IMR-90 (cell line): ENCODE data around the gene PTPN5. TPM values are rescaled to one million over a fixed set of nuclear protein-coding genes. Genes with fewer than 3 reads are reported as not detected.

ENCODE experiments used
- ATAC-seq: fragments of 200-7000 bp; cut with Tn5 transposase; 2 replicates; pipeline ENCODE4 v1.9.1; 2020; ENCODE audit warnings: low read depth, mild to moderate bottlenecking, moderate library complexity
- BruUV-seq: library from RNA; stranded (reverse); fragments of 400-500 nt; replicated peaks from 2 replicates; lab custom pipeline; 2021; lab: Mats Ljungman, UMichigan
- CTCF ChIA-PET: fragments of 300-600 bp; formaldehyde crosslinking; extraction: SDS; loops from one replicate; lab custom pipeline; 2021; ENCODE audit warnings: antibody characterized with exemption; lab: Yijun Ruan, JAX
- POLR2A ChIA-PET: fragments of 300-600 bp; sonication (Branson Sonifier 250); formaldehyde crosslinking; loops from one replicate; lab custom pipeline; 2022; ENCODE audit warnings: antibody characterized with exemption; ENCODE audit not compliant: unreplicated experiment; lab: Charles Lee
- DNase-seq: peaks from one replicate; pipeline ENCODE4 v3.0.0; 2013
- H2AFZ ChIP-seq: replicated peaks from 2 replicates; pipeline ENCODE3; 2013; ENCODE audit warnings: low read length, mild to moderate bottlenecking; ENCODE audit not compliant: poor library complexity
- H2AK5ac ChIP-seq: 2 replicates; pipeline ENCODE4 v1.6.1; 2013; ENCODE audit warnings: low read depth, low read length, inconsistent platforms
- H2AK9ac ChIP-seq: replicated peaks from 2 replicates; pipeline ENCODE3; 2013; ENCODE audit warnings: mild to moderate bottlenecking, low read depth, low read length, moderate library complexity; ENCODE audit not compliant: poor library complexity
- H2BK120ac ChIP-seq: 2 replicates; pipeline ENCODE4 v1.6.1; 2013; ENCODE audit warnings: low read depth, low read length, inconsistent platforms
- H2BK15ac ChIP-seq: 3 replicates; pipeline ENCODE4 v1.6.1; 2013; ENCODE audit warnings: low read depth, low read length, inconsistent platforms
- H2BK20ac ChIP-seq: 2 replicates; pipeline ENCODE4 v1.6.1; 2013; ENCODE audit warnings: low read depth, mild to moderate bottlenecking, inconsistent platforms, low read length, moderate library complexity
- H2BK5ac ChIP-seq: 2 replicates; pipeline ENCODE4 v1.6.1; 2013; ENCODE audit warnings: mild to moderate bottlenecking, low read depth, low read length, inconsistent platforms; ENCODE audit not compliant: poor library complexity, severe bottlenecking
- H3K14ac ChIP-seq: replicated peaks from 2 replicates; pipeline ENCODE4 v1.6.1; 2013; ENCODE audit warnings: low read depth, low read length, inconsistent platforms
- H3K18ac ChIP-seq: 2 replicates; pipeline ENCODE4 v1.6.1; 2013; ENCODE audit warnings: low read depth, low read length, control low read depth
- H3K23ac ChIP-seq: 2 replicates; pipeline ENCODE4 v1.6.1; 2013; ENCODE audit warnings: low read depth, low read length, inconsistent platforms
- H3K27ac ChIP-seq: 2 replicates; pipeline ENCODE4 v1.5.1; 2013; ENCODE audit warnings: mild to moderate bottlenecking, control low read depth, low read length; ENCODE audit not compliant: insufficient read depth
- H3K27me3 ChIP-seq: 2 replicates; pipeline ENCODE4 v1.6.1; 2013; ENCODE audit warnings: low read length; ENCODE audit not compliant: control insufficient read depth, insufficient read depth
- H3K36me3 ChIP-seq: 2 replicates; pipeline ENCODE4 v1.6.1; 2013; ENCODE audit warnings: low read length, mixed read lengths; ENCODE audit not compliant: control insufficient read depth, insufficient read depth
- H3K4ac ChIP-seq: 2 replicates; pipeline ENCODE4 v1.6.1; 2013; ENCODE audit warnings: low read depth, low read length, inconsistent platforms
- H3K4me1 ChIP-seq: 2 replicates; pipeline ENCODE4 v1.6.1; 2013; ENCODE audit warnings: low read length, mixed read lengths; ENCODE audit not compliant: control insufficient read depth, insufficient read depth
- H3K4me2 ChIP-seq: 2 replicates; pipeline ENCODE4 v1.6.1; 2013; ENCODE audit warnings: low read depth, mild to moderate bottlenecking, control low read depth, low read length, moderate library complexity
- H3K4me3 ChIP-seq: 2 replicates; pipeline ENCODE4 v1.5.1; 2013; ENCODE audit warnings: low read depth, mild to moderate bottlenecking, control low read depth, low read length, moderate library complexity; ENCODE audit not compliant: insufficient read depth
- H3K56ac ChIP-seq: 2 replicates; pipeline ENCODE4 v1.6.1; 2013; ENCODE audit warnings: low read length, inconsistent platforms; ENCODE audit not compliant: insufficient read depth; ENCODE audit errors: extremely low read depth
- H3K79me1 ChIP-seq, 2 experiments: 2 replicates each; pipeline ENCODE4 v1.6.1; 2013; ENCODE audit warnings: low read length in 2 of 2, inconsistent platforms in 1 of 2, low read depth in 1 of 2
- H3K9ac ChIP-seq: 2 replicates; pipeline ENCODE4 v1.6.1; 2013; ENCODE audit warnings: low read depth, low read length, control low read depth
- H3K9me1 ChIP-seq: 2 replicates; pipeline ENCODE4 v1.6.1; 2013; ENCODE audit warnings: low read length, inconsistent platforms; ENCODE audit not compliant: insufficient read depth
- H3K9me3 ChIP-seq: 2 replicates; pipeline ENCODE4 v1.6.1; 2013; ENCODE audit warnings: low read length; ENCODE audit not compliant: control insufficient read depth, insufficient read depth
- H4K20me1 ChIP-seq: 2 replicates; pipeline ENCODE4 v1.6.1; 2013; ENCODE audit warnings: low read length, inconsistent platforms; ENCODE audit not compliant: insufficient read depth
- H4K5ac ChIP-seq: 2 replicates; pipeline ENCODE4 v1.6.1; 2013; ENCODE audit warnings: mild to moderate bottlenecking, low read depth, low read length, control low read depth
- H4K8ac ChIP-seq, 2 experiments: 2 replicates each; pipeline ENCODE4 v1.6.1; 2013; ENCODE audit warnings: low read depth in 2 of 2, low read length in 2 of 2, control low read depth in 1 of 2, inconsistent platforms in 1 of 2
- H4K91ac ChIP-seq: 2 replicates; pipeline ENCODE4 v1.6.1; 2013; ENCODE audit warnings: low read depth, low read length, inconsistent platforms; ENCODE audit not compliant: insufficient read depth
- BHLHE40 ChIP-seq: fragments of 150-350 bp; IDR thresholded peaks from 2 replicates; pipeline ENCODE4 v1.6.1; 2016; ENCODE audit warnings: mild to moderate bottlenecking, low read depth, low read length
- CEBPB ChIP-seq: IDR thresholded peaks from 2 replicates; pipeline ENCODE4 v1.6.1; 2012; ENCODE audit warnings: low read depth, low read length, improper control_type of control experiment
- CHD1 ChIP-seq: IDR thresholded peaks from 2 replicates; pipeline ENCODE4 v1.6.1; 2012; ENCODE audit warnings: low read depth, low read length, improper control_type of control experiment
- CTCF ChIP-seq: conservative IDR thresholded peaks from 2 replicates; pipeline ENCODE4 v1.5.1; 2012; ENCODE audit warnings: mild to moderate bottlenecking, low read depth, low read length, improper control_type of control experiment
- ELK1 ChIP-seq: fragments of 150-350 bp; IDR thresholded peaks from 2 replicates; pipeline ENCODE4 v1.6.1; 2016; ENCODE audit warnings: low read depth, mild to moderate bottlenecking, low read length, moderate library complexity, borderline replicate concordance
- FOS ChIP-seq: fragments of 150-350 bp; IDR thresholded peaks from 2 replicates; pipeline ENCODE4 v1.6.1; 2016; ENCODE audit warnings: low read depth, low read length
- MAFK ChIP-seq: IDR thresholded peaks from 2 replicates; pipeline ENCODE4 v1.6.1; 2012; ENCODE audit warnings: low read depth, low read length, improper control_type of control experiment
- MAZ ChIP-seq: IDR thresholded peaks from 2 replicates; pipeline ENCODE4 v1.6.1; 2012; ENCODE audit warnings: low read depth, mild to moderate bottlenecking, low read length, improper control_type of control experiment, moderate library complexity, borderline replicate concordance
- MXI1 ChIP-seq: IDR thresholded peaks from 2 replicates; pipeline ENCODE4 v1.6.1; 2012; ENCODE audit warnings: low read depth, mild to moderate bottlenecking, low read length, moderate library complexity, borderline replicate concordance
- NFE2L2 ChIP-seq: fragments of 150-350 bp; IDR thresholded peaks from 2 replicates; pipeline ENCODE4 v1.6.1; 2016; ENCODE audit warnings: low read depth, mild to moderate bottlenecking, low read length
- POLR2A ChIP-seq: IDR thresholded peaks from 2 replicates; pipeline ENCODE4 v1.6.1; 2012; ENCODE audit warnings: mild to moderate bottlenecking, low read depth, low read length
- RAD21 ChIP-seq: IDR thresholded peaks from 2 replicates; pipeline ENCODE4 v1.6.1; 2012; ENCODE audit warnings: low read length, improper control_type of control experiment
- RCOR1 ChIP-seq: IDR thresholded peaks from 2 replicates; pipeline ENCODE4 v1.6.1; 2012; ENCODE audit warnings: mild to moderate bottlenecking, low read length, improper control_type of control experiment; ENCODE audit not compliant: insufficient replicate concordance
- RFX5 ChIP-seq: IDR thresholded peaks from 2 replicates; pipeline ENCODE4 v1.8.0; 2012; ENCODE audit warnings: low read depth, mild to moderate bottlenecking, low read length, moderate library complexity
- SMC3 ChIP-seq: fragments of 150-350 bp; IDR thresholded peaks from 2 replicates; pipeline ENCODE4 v1.6.1; 2016; ENCODE audit warnings: low read depth, mild to moderate bottlenecking, antibody characterized with exemption, low read length, moderate library complexity
- USF2 ChIP-seq: fragments of 150-350 bp; IDR thresholded peaks from 2 replicates; pipeline ENCODE4 v1.6.1; 2017; ENCODE audit warnings: mild to moderate bottlenecking, antibody characterized with exemption, low read length, low read depth
- WGBS, 2 experiments: methylation state at CpG; one replicate each; pipeline versions ENCODE4 v1.1.5 to v1.1.7; 2013; ENCODE audit warnings: missing lambda C conversion rate in 2 of 2; ENCODE audit not compliant: insufficient read length in 1 of 2; ENCODE audit errors: extremely low coverage in 2 of 2; 5-methylcytosine and 5-hydroxymethylcytosine counted together
- dilution Hi-C: fragments of 300-500 bp; cut with HindIII; formaldehyde crosslinking; loops from one replicate; pipeline ENCODE4 v1.14.3; 2018; ENCODE audit warnings: low sequenced_read_pairs; ENCODE audit not compliant: unreplicated experiment
- in situ Hi-C: fragments of 300-500 bp; cut with MboI; formaldehyde crosslinking; loops from 3 replicates; pipeline ENCODE4 v1.14.3; 2019; ENCODE audit warnings: low sequenced_read_pairs, inconsistent platforms, mixed read lengths
- intact Hi-C: fragments of 100-400 bp; cut with micrococcal nuclease; formaldehyde crosslinking; loops from 2 replicates; pipeline ENCODE4 v1.10.0; 2022
- polyA plus RNA-seq, 3 experiments: library from polyadenylated mRNA; depleted of rRNA; stranded (reverse); fragments of >200 nt; gene quantifications; 2 replicates each; pipeline ENCODE4 v1.2.3, GENCODE V29; 2012; ENCODE audit warnings: low replicate concordance in 1 of 3
- total RNA-seq: library from RNA; depleted of rRNA; stranded (reverse); fragments of >200 nt; gene quantifications from 2 replicates; pipeline ENCODE4 v1.2.3, GENCODE V29; 2012

Gene PTPN5
- total and polyA plus RNA-seq, 2 of the 4 experiments (the other 2 are of a cell fraction), result not detected

- Histone ChIP-seq H4K5ac (no peak overlapping the region), H3K23ac (no peak overlapping the region), H2BK120ac (no peak overlapping the region), H2AK5ac (no peak overlapping the region), H2BK15ac (no peak overlapping the region), H4K91ac (no peak overlapping the region), H3K27me3 (peaks cover 36% of the 10 kb centered on the region), H3K4me2 (no peak overlapping the region), H3K18ac (no peak overlapping the region), H2AK9ac (no peak overlapping the region), H3K27ac (no peak overlapping the region), H3K4me3 (no peak overlapping the region), H3K9ac (no peak overlapping the region), H2BK5ac (no peak overlapping the region), H3K4ac (no peak overlapping the region), H3K4me1 (no peaks in the 10 kb centered on the region), H3K9me3 (no peaks in the 10 kb centered on the region), H3K36me3 (no peaks in the 10 kb centered on the region), H2AFZ (no peak overlapping the region), H3K14ac (no peak overlapping the region), H3K9me1 (no peaks in the 10 kb centered on the region), H2BK20ac (no peak overlapping the region), H4K8ac (no peak overlapping the region), H3K56ac (no peak overlapping the region), H3K79me1 (no peaks in the 10 kb centered on the region), H4K20me1 (no peaks in the 10 kb centered on the region)
- no peak for ATAC-seq
- no peak for DNase-seq
- ChIA-PET POLR2A (no interaction called here), CTCF (no interaction called here)
- TF ChIP-seq CEBPB (no peak), MAFK (no peak), RFX5 (no peak), CTCF (no peak), CHD1 (no peak), NFE2L2 (no peak), MAZ (no peak), MXI1 (no peak), BHLHE40 (no peak), RAD21 (no peak), ELK1 (no peak), POLR2A (no peak), RCOR1 (no peak), SMC3 (no peak), FOS (no peak), USF2 (no peak)
- BruUV-seq, result no TSS peak
- 78% methylated on average over 3 of the region's 3 CpGs; no CpG with 5 or more reads in 1 of the 2 experiments for WGBS, 2 experiments
- intact Hi-C loops, result no loop called here
- in situ Hi-C loops, result no loop called here
- dilution Hi-C loops, result no loop called here
These were observed 17.9 kb downstream of the PTPN5 start for GRCh38 chr11:18773681-18774080.
